A673 (cell line): ENCODE data around the gene HS3ST3A1.

Experiments used
- CTCF ChIP-seq: fragments of 300-800, 200-600 bp; sonication (generic); conservative IDR thresholded peaks from 2 replicates; pipeline ENCODE4 v1.5.1; 2017; ENCODE audit warnings: low read depth, mild to moderate bottlenecking, antibody characterized with exemption, low read length, moderate library complexity, mixed read lengths
- EZH2 ChIP-seq: fragments of 200-600 bp; sonication (generic); IDR thresholded peaks from 2 replicates; pipeline ENCODE4 v1.6.1; 2017; ENCODE audit warnings: borderline replicate concordance, low read depth, mild to moderate bottlenecking, mixed read lengths, antibody characterized with exemption, low read length; ENCODE audit not compliant: poor library complexity, severe bottlenecking

DNA sequence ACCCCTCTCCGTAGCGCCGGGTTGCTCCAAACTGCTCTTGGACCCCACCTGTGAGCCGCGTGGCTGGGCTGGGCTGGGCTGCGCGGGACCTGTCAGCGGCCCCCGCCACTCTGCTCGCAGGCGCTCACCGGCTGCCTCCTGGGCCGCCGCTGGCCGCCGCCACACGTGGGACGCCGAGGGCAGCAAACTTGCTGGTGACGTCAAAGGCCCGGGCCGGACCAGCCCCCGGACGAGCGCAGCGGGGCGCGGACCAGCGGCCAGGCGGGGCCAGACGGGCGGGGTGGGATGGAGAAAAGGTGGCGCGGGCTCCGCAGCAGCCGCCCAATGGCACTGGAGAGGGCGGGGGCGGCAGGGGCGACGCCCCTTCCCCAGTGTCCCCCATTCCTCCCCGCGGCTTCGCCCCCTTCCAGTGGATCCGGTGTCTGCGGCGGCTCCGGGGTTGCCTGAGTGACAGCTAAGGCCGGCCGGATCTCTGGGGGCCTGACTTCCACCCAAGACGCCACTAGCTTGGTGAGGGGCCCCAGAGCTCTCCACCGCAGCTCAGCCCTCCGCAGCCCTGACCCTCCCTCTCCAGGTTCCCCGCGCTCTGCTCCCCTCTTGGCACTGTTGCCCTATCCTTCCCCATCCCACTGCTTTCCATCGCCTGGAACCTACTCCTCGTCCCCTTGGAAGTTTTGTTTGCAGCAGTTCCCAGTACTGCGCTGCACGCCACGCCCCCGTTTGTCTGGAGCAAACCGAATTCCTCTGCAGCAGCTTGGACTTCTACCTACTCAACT lies at the start of gene HS3ST3A1:
- TF ChIP-seq CTCF (no peak), EZH2 (no peak)
